22Rv1 (cell line): Measurements from ENCODE around the gene NELFE.

Source experiments
- H3K27ac ChIP-seq: fragments of 450-650 bp; 2 replicates; pipeline ENCODE4 v1.5.1; 2017
- CTCF ChIP-seq: fragments of 450-650 bp; IDR thresholded peaks from 2 replicates; pipeline ENCODE4 v1.5.1; 2017; ENCODE audit warnings: mild to moderate bottlenecking
- ZFX ChIP-seq: fragments of 450-650 bp; IDR thresholded peaks from 2 replicates; pipeline ENCODE4 v1.6.1; 2017; ENCODE audit warnings: antibody characterized with exemption, borderline replicate concordance

Gene NELFE

GRCh38 chr6:31970604-31971271, 12.0 kb upstream of the NELFE start:
- TF ChIP-seq ZFX, result no peak
- no peak for TF ChIP-seq CTCF
- peak overlapping the region; percentile 94 for H3K27ac ChIP-seq

GRCh38 chr6:31969712-31970603, 11.2 kb upstream of the NELFE start:
- H3K27ac ChIP-seq, result peak overlapping the region; percentile 94
- TF ChIP-seq ZFX (no peak), CTCF (no peak)

- no peak overlapping the region for H3K27ac ChIP-seq
- TF ChIP-seq CTCF (no peak), ZFX (no peak)
These were observed 10.3 kb upstream of the NELFE start for GRCh38 chr6:31968791-31969711.

GRCh38 chr6:31968326-31968725, 9.6 kb upstream of the NELFE start:
- no peak overlapping the region for H3K27ac ChIP-seq
- no peak for TF ChIP-seq ZFX
- no peak for TF ChIP-seq CTCF

- H3K27ac ChIP-seq, result no peak overlapping the region
- TF ChIP-seq CTCF, result no peak
- TF ChIP-seq ZFX, result no peak
These were observed 9.2 kb upstream of the NELFE start for GRCh38 chr6:31967926-31968320.

GRCh38 chr6:31966997-31967925, 8.5 kb upstream of the NELFE start:
- H3K27ac ChIP-seq, result no peak overlapping the region
- TF ChIP-seq ZFX (no peak), CTCF (no peak)
